Effector memory CD4-positive, alpha-beta T cell (primary cell): ENCODE data around the gene KDR.

Experiments used
- DNase-seq, 3 donors: peaks; one replicate each; pipeline ENCODE4 v3.0.0-alpha.2; 2020
- H3K27ac ChIP-seq: 2 replicates; pipeline ENCODE4 v1.7.0; 2013; ENCODE audit warnings: mild to moderate bottlenecking, low read length, moderate library complexity; ENCODE audit not compliant: insufficient read depth, poor library complexity, severe bottlenecking
- H3K27me3 ChIP-seq: replicated peaks from 2 replicates; pipeline ENCODE4 v1.7.0; 2013; ENCODE audit warnings: mild to moderate bottlenecking, low read length; ENCODE audit not compliant: insufficient read depth, control insufficient read depth, poor library complexity, severe bottlenecking
- H3K36me3 ChIP-seq: 2 replicates; pipeline ENCODE4 v1.7.0; 2013; ENCODE audit warnings: mild to moderate bottlenecking, low read length, moderate library complexity; ENCODE audit not compliant: control insufficient read depth, insufficient read depth
- H3K4me1 ChIP-seq: 2 replicates; pipeline ENCODE4 v1.7.0; 2013; ENCODE audit warnings: low read length, mild to moderate bottlenecking; ENCODE audit not compliant: control insufficient read depth, insufficient read depth, poor library complexity, severe bottlenecking
- H3K4me3 ChIP-seq: 2 replicates; pipeline ENCODE4 v1.7.0; 2013; ENCODE audit warnings: low read length, low read depth, mild to moderate bottlenecking; ENCODE audit not compliant: insufficient read depth, poor library complexity, severe bottlenecking
- H3K9me3 ChIP-seq: 2 replicates; pipeline ENCODE4 v1.7.0; 2013; ENCODE audit warnings: mild to moderate bottlenecking, low read length, moderate library complexity; ENCODE audit not compliant: control insufficient read depth
- total RNA-seq, 3 donors: gene quantifications; one replicate each; lab custom pipeline; 2026; lab: John Stamatoyannopoulos, UW

KDR gene
- total RNA-seq = 0 reads per million in 3 donors

GRCh38 chr4:55125087-55125721, at the start of gene KDR:
Gene KDR (minus strand): TSS chr4:55125595. CDS start chr4:55125293, 302 bp downstream.
- no peak within 1 kb of the TSS for H3K4me3 ChIP-seq
- no peak for DNase-seq

GRCh38 chr4:55173580-55173979, 48.2 kb upstream of the KDR start:
- Histone ChIP-seq H3K9me3 (no peaks in the 10 kb centered on the region), H3K27me3 (no peaks in the 10 kb centered on the region), H3K4me1 (peaks cover 4% of the 10 kb centered on the region), H3K36me3 (no peaks in the 10 kb centered on the region), H3K4me3 (no peak overlapping the region), H3K27ac (no peak overlapping the region)
- DNase-seq = no peak

More at GRCh38 chr4:55125087-55125721, at the start of gene KDR:
- H3K9me3 ChIP-seq = no peaks in the 10 kb centered on the region
- H3K4me1 ChIP-seq = peaks cover 2% of the 10 kb centered on the region
- H3K36me3 ChIP-seq = no peaks in the 10 kb centered on the region
- H3K27me3 ChIP-seq = peaks cover 9% of the 10 kb centered on the region
- no peak within 1 kb of the TSS for H3K27ac ChIP-seq

GRCh38 chr4:55172694-55173287, 47.4 kb upstream of the KDR start:
- Histone ChIP-seq H3K36me3 (no peaks in the 10 kb centered on the region), H3K4me3 (no peak overlapping the region), H3K27me3 (no peaks in the 10 kb centered on the region), H3K9me3 (no peaks in the 10 kb centered on the region), H3K4me1 (peaks cover 4% of the 10 kb centered on the region), H3K27ac (no peak overlapping the region)
- no peak for DNase-seq

DNA sequence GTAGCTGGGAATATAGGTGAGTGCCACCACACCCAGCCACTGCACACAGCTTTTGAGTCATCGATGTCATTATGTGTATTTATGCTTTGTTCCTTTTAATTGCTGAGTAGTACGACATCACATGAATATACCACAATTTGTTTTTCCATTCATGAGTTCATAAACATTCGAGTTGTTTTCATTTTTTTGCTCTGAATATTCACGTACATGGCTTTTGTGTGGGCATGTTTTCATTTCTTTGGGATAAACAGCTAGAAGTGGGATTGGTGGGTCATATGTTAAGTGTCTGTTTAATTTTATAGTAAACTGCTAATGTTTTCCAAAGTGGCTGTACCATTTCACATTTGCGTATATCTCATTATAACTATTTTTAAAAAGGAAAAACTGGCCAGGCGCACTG, 45.1 kb upstream of the KDR start:
- no peak for DNase-seq
- H3K27me3 ChIP-seq = no peaks in the 10 kb centered on the region
- H3K27ac ChIP-seq = no peak overlapping the region
- H3K4me1 ChIP-seq = no peaks in the 10 kb centered on the region
- no peaks in the 10 kb centered on the region for H3K36me3 ChIP-seq
- H3K4me3 ChIP-seq = no peak overlapping the region
- no peaks in the 10 kb centered on the region for H3K9me3 ChIP-seq

DNA sequence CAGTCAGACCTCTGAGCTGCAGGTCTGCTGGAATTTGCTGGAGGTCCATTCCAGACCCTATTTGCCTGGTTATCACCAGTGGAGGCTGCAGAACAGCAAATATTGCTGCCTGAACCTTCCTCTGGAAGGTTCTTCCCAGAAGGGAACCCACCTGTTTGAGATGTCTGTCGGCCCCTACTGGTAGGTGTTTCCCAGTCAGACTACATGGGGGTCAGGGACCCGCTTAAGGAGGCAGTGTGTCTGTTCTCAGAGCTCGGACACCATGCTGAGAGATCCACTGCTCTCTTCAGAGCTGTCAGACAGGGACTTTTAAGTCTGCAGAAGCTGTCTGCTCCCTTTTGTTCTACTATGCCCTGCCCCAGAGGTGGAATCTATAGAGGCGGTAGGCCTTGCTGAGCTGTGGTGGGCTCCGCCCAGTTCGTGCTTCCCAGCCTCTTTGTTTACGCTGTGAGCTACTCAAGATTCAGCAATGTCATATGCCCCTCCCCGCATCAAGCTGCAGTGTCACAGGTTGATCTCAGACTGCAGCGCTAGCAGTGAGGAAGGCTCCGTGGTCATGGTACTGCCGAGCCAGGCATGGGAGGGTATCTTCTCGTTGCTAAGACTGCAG, 44.1 kb upstream of the KDR start:
- no peaks in the 10 kb centered on the region for H3K36me3 ChIP-seq
- H3K9me3 ChIP-seq = no peaks in the 10 kb centered on the region
- DNase-seq = no peak
- H3K4me3 ChIP-seq = no peak overlapping the region
- H3K4me1 ChIP-seq = no peaks in the 10 kb centered on the region
- no peak overlapping the region for H3K27ac ChIP-seq
- H3K27me3 ChIP-seq = no peaks in the 10 kb centered on the region

- Histone ChIP-seq H3K4me1 (no peaks in the 10 kb centered on the region), H3K27me3 (no peaks in the 10 kb centered on the region), H3K27ac (no peak overlapping the region), H3K9me3 (no peaks in the 10 kb centered on the region), H3K36me3 (no peaks in the 10 kb centered on the region), H3K4me3 (no peak overlapping the region)
- DNase-seq = no peak
These were observed 37.0 kb upstream of the KDR start for GRCh38 chr4:55162396-55162795.

- Histone ChIP-seq H3K27me3 (no peaks in the 10 kb centered on the region), H3K27ac (no peak overlapping the region), H3K4me1 (no peaks in the 10 kb centered on the region), H3K4me3 (no peak overlapping the region), H3K36me3 (no peaks in the 10 kb centered on the region), H3K9me3 (no peaks in the 10 kb centered on the region)
- DNase-seq = no peak
These were observed 36.3 kb upstream of the KDR start for GRCh38 chr4:55161739-55162138.

DNA sequence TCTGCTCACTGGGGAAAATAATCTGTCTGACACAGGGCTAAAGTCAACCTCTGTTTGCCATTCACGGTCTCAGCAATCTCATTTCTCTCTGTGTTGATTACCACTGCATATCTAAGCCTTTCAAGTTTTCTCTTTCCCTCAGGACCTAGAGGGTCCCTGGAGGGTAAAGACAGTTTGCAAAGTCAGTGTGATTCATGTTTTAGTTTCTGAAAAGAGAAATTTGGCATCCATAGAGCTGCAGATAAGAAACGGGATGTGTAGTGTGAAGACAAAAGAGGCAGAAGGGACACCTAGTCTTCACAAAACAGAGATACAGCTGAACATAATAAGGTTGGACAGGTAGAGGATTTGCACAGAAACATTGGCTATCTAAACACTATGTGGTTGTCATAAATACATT, 34.5 kb upstream of the KDR start:
- Histone ChIP-seq H3K4me1 (no peaks in the 10 kb centered on the region), H3K36me3 (no peaks in the 10 kb centered on the region), H3K27ac (no peak overlapping the region), H3K4me3 (no peak overlapping the region), H3K9me3 (no peaks in the 10 kb centered on the region), H3K27me3 (no peaks in the 10 kb centered on the region)
- DNase-seq = no peak

- no peaks in the 10 kb centered on the region for H3K27me3 ChIP-seq
- no peak overlapping the region for H3K4me3 ChIP-seq
- no peaks in the 10 kb centered on the region for H3K9me3 ChIP-seq
- no peak for DNase-seq
- no peak overlapping the region for H3K27ac ChIP-seq
- no peaks in the 10 kb centered on the region for H3K36me3 ChIP-seq
- H3K4me1 ChIP-seq = no peaks in the 10 kb centered on the region
These were observed 33.6 kb upstream of the KDR start for GRCh38 chr4:55158957-55159356.

DNA sequence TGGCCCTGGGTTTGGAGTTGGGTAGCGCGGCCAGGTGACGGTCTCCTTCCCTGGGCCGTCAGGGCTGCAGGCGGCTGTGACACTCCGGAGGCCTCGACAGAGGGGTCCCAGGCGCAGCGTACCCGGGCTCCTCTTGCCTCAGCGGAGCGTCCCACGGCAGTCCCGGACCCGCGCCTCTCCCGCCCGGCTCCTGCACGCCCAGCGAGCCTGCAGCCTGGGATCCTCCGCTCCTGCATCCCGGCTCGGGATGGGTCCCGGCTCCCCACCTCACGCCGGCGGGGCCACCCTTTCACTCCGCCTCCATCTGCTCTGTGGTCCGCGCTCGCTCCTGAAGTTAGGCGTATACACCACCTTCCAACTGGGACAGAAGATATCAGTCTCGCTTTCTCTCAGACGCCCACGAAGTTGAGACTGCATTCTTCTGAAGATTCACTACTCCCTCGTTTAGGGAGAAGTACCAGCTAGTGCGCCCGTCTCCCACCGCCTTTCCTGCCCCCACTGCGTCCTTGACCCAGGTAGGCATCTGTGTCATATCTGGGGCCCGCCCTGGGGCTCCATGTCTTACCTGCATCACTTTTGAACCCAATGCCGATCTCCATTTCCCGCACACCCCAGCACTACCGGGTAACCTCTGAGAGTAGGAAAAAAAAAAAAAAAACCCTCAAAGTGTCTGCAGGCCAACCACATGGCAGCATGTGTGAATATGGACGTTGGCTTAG, 32.3 kb upstream of the KDR start:
- Histone ChIP-seq H3K4me3 (no peak overlapping the region), H3K27ac (no peak overlapping the region), H3K4me1 (no peaks in the 10 kb centered on the region), H3K27me3 (no peaks in the 10 kb centered on the region), H3K9me3 (no peaks in the 10 kb centered on the region), H3K36me3 (no peaks in the 10 kb centered on the region)
- no peak for DNase-seq
